H1 (cell line): ENCODE measurements around the gene CDKN2C. TPM values are rescaled to one million over a fixed set of nuclear protein-coding genes. Genes with fewer than 3 reads are reported as not detected.
A peak's percentile ranks its signal among the peaks of the same experiment; 100 is the strongest.

Experiments
- CTCF ChIA-PET: fragments of 300-600 bp; sonication (Branson Sonifier 250); formaldehyde crosslinking; loops from one replicate; lab custom pipeline; 2021; ENCODE audit not compliant: partially characterized antibody; lab: Charles Lee
- POLR2A ChIA-PET: fragments of 300-600 bp; sonication (Branson Sonifier 250); formaldehyde crosslinking; loops from one replicate; lab custom pipeline; 2021; ENCODE audit warnings: inconsistent platforms; ENCODE audit not compliant: partially characterized antibody; lab: Charles Lee
- DNase-seq, 2 experiments: peaks; one replicate each; pipeline versions ENCODE4 v3.0.0 to v3.0.0-alpha.2; 2010 to 2022; ENCODE audit warnings: low spot score in 2 of 2, low read depth in 1 of 2, mixed read lengths in 1 of 2
- FAIRE-seq: peaks from 2 replicates; lab custom pipeline; 2011; peaks lifted over from hg19 to GRCh38; lab: Jason Lieb, UNC
- H2AFZ ChIP-seq: 2 replicates; pipeline ENCODE4 v1.8.1; 2012; ENCODE audit warnings: low read length, inconsistent platforms
- H2AK5ac ChIP-seq: 2 replicates; pipeline ENCODE4 v1.6.1; 2013; ENCODE audit warnings: low read depth, low read length
- H2BK120ac ChIP-seq: replicated peaks from 2 replicates; pipeline ENCODE3; 2013; ENCODE audit warnings: low read depth, low read length, inconsistent platforms
- H2BK12ac ChIP-seq: 2 replicates; pipeline ENCODE4 v1.6.1; 2013; ENCODE audit warnings: low read depth, low read length
- H2BK15ac ChIP-seq: 2 replicates; pipeline ENCODE4 v1.6.1; 2013; ENCODE audit warnings: low read length
- H2BK20ac ChIP-seq: 2 replicates; pipeline ENCODE4 v1.6.1; 2013; ENCODE audit warnings: low read length
- H2BK5ac ChIP-seq: 2 replicates; pipeline ENCODE4 v1.6.1; 2013; ENCODE audit warnings: low read depth, low read length
- H3K14ac ChIP-seq: 2 replicates; pipeline ENCODE4 v1.6.1; 2013; ENCODE audit warnings: inconsistent platforms; ENCODE audit not compliant: insufficient read length
- H3K18ac ChIP-seq: 2 replicates; pipeline ENCODE4 v1.6.1; 2013; ENCODE audit warnings: low read length; ENCODE audit errors: extremely low read depth
- H3K23ac ChIP-seq: 2 replicates; pipeline ENCODE4 v1.6.1; 2013; ENCODE audit warnings: inconsistent platforms; ENCODE audit not compliant: insufficient read length
- H3K23me2 ChIP-seq: 2 replicates; pipeline ENCODE4 v1.6.1; 2013; ENCODE audit warnings: low read depth, low read length
- H3K27ac ChIP-seq: 2 replicates; pipeline ENCODE4 v1.6.1; 2011; ENCODE audit warnings: low read depth, low read length, inconsistent platforms
- H3K27me3 ChIP-seq, 4 experiments: replicated peaks in 1 of 4; 1 replicate in 1 of 4; 2 replicates in 3 of 4; pipeline versions ENCODE4 v1.6.1 to v1.8.1; 2011 to 2013; ENCODE audit warnings: low read length in 3 of 4, mild to moderate bottlenecking in 3 of 4, inconsistent platforms in 2 of 4, mixed read lengths in 2 of 4, moderate library complexity in 1 of 4; ENCODE audit not compliant: control insufficient read depth in 3 of 4, insufficient read depth in 3 of 4; ENCODE audit errors: extremely low read depth in 1 of 4
- H3K36me3 ChIP-seq, 4 experiments: 2 replicates each; pipeline versions ENCODE4 v1.6.1 to v1.8.1; 2011 to 2013; ENCODE audit warnings: mild to moderate bottlenecking in 4 of 4, low read length in 3 of 4, moderate library complexity in 2 of 4, control low read depth in 1 of 4, inconsistent platforms in 1 of 4; ENCODE audit not compliant: insufficient read depth in 4 of 4, control insufficient read depth in 2 of 4
- H3K4ac ChIP-seq: replicated peaks from 2 replicates; pipeline ENCODE3; 2013; ENCODE audit warnings: low read length, low read depth, mixed read lengths, inconsistent platforms; ENCODE audit not compliant: insufficient read length
- H3K4me1 ChIP-seq, 4 experiments: replicated peaks in 1 of 4; 1 replicate in 1 of 4; 2 replicates in 3 of 4; pipeline versions ENCODE4 v1.6.1 to v1.8.1; 2011 to 2013; ENCODE audit warnings: low read length in 3 of 4, inconsistent platforms in 2 of 4, mixed read lengths in 1 of 4; ENCODE audit not compliant: insufficient read depth in 4 of 4, control insufficient read depth in 3 of 4
- H3K4me2 ChIP-seq, 2 experiments: 2 replicates each; pipeline versions ENCODE4 v1.6.1 to v1.8.1; 2011 to 2013; ENCODE audit warnings: low read depth in 2 of 2, low read length in 2 of 2, control low read depth in 1 of 2, inconsistent platforms in 1 of 2, mild to moderate bottlenecking in 1 of 2; ENCODE audit not compliant: insufficient read depth in 1 of 2
- H3K4me3 ChIP-seq, 4 experiments: fragments of 200-600, 300-600 bp in 1 of 4; sonication (generic), shearing (Covaris generic), sonication (Bioruptor Twin) in 1 of 4; 2 replicates each; pipeline versions ENCODE4 v1.5.1 to v1.8.1; 2011 to 2016; ENCODE audit warnings: low read length in 4 of 4, low read depth in 3 of 4, control low read depth in 2 of 4, inconsistent platforms in 2 of 4, mild to moderate bottlenecking in 2 of 4, mixed read lengths in 1 of 4, moderate library complexity in 1 of 4; ENCODE audit not compliant: insufficient read depth in 2 of 4; ENCODE audit errors: extremely low read depth in 1 of 4
- H3K56ac ChIP-seq: replicated peaks from 2 replicates; pipeline ENCODE3; 2013; ENCODE audit warnings: low read depth, mild to moderate bottlenecking, mixed read lengths, low read length, inconsistent platforms; ENCODE audit not compliant: insufficient read length
- H3K79me1 ChIP-seq: 2 replicates; pipeline ENCODE4 v1.6.1; 2013; ENCODE audit warnings: low read depth, low read length, control low read depth
- H3K79me2 ChIP-seq, 2 experiments: 2 replicates each; pipeline versions ENCODE4 v1.6.1 to v1.8.1; 2012 to 2013; ENCODE audit warnings: low read length in 2 of 2, mild to moderate bottlenecking in 2 of 2, inconsistent platforms in 1 of 2; ENCODE audit not compliant: insufficient read depth in 2 of 2, control insufficient read depth in 1 of 2
- H3K9ac ChIP-seq, 4 experiments: replicated peaks in 1 of 4; 1 replicate in 1 of 4; 2 replicates in 3 of 4; pipeline versions ENCODE4 v1.6.1 to v1.8.1; 2011 to 2013; ENCODE audit warnings: low read depth in 3 of 4, low read length in 3 of 4, control low read depth in 2 of 4, mild to moderate bottlenecking in 2 of 4, moderate library complexity in 2 of 4, inconsistent platforms in 1 of 4; ENCODE audit errors: extremely low read depth in 1 of 4
- H3K9me3 ChIP-seq, 2 experiments: 2 replicates each; pipeline versions ENCODE4 v1.6.1 to v1.8.1; 2012 to 2013; ENCODE audit warnings: mild to moderate bottlenecking in 2 of 2, moderate library complexity in 2 of 2, control low read depth in 1 of 2, inconsistent platforms in 1 of 2, low read depth in 1 of 2, low read length in 1 of 2, mixed read lengths in 1 of 2; ENCODE audit not compliant: insufficient read depth in 2 of 2
- H4K20me1 ChIP-seq, 2 experiments: replicated peaks in 1 of 2; 2 replicates each; pipeline versions ENCODE3 to v1.8.1; 2011 to 2013; ENCODE audit warnings: inconsistent platforms in 2 of 2, low read length in 2 of 2, mild to moderate bottlenecking in 1 of 2; ENCODE audit not compliant: insufficient read depth in 2 of 2, control insufficient read depth in 1 of 2
- H4K5ac ChIP-seq: 2 replicates; pipeline ENCODE4 v1.6.1; 2013; ENCODE audit warnings: low read length, low read depth, mixed read lengths, inconsistent platforms; ENCODE audit not compliant: insufficient read length
- H4K8ac ChIP-seq: 2 replicates; pipeline ENCODE4 v1.8.0; 2013; ENCODE audit warnings: mild to moderate bottlenecking, moderate library complexity, low read length, inconsistent platforms; ENCODE audit not compliant: insufficient read depth; ENCODE audit errors: extremely low read depth
- H4K91ac ChIP-seq: replicated peaks from 2 replicates; pipeline ENCODE3; 2013; ENCODE audit warnings: low read length, mixed read lengths, inconsistent platforms; ENCODE audit not compliant: insufficient read length
- BACH1 ChIP-seq: IDR thresholded peaks from 2 replicates; pipeline ENCODE4 v1.6.1; 2012; ENCODE audit warnings: low read length, improper control_type of control experiment
- CBX5 ChIP-seq: fragments of 300-800, 300-1000 bp; sonication (generic); IDR thresholded peaks from 2 replicates; pipeline ENCODE4 v1.7.1; 2016; ENCODE audit warnings: antibody characterized with exemption, low read length, low read depth
- CBX8 ChIP-seq: fragments of 300-800, 300-1000 bp; sonication (generic); IDR thresholded peaks from 2 replicates; pipeline ENCODE4 v1.7.1; 2016; ENCODE audit warnings: low read depth, low read length, borderline replicate concordance
- CEBPB ChIP-seq: IDR thresholded peaks from 2 replicates; pipeline ENCODE4 v1.6.1; 2012; ENCODE audit warnings: low read depth, low read length
- KDM4A ChIP-seq: IDR thresholded peaks from one replicate; pipeline ENCODE4 v1.7.1; 2012; ENCODE audit warnings: low read depth, mild to moderate bottlenecking, moderate library complexity, low read length, inconsistent platforms; ENCODE audit not compliant: severe bottlenecking
- RAD21 ChIP-seq, 2 experiments: IDR thresholded peaks in 1 of 2; conservative IDR thresholded peaks in 1 of 2; 2 replicates each; pipeline ENCODE4 v1.6.1; 2011; ENCODE audit warnings: low read depth in 2 of 2, low read length in 2 of 2, improper control_type of control experiment in 1 of 2, inconsistent platforms in 1 of 2, mild to moderate bottlenecking in 1 of 2, moderate library complexity in 1 of 2
- RBBP5 ChIP-seq: IDR thresholded peaks from 2 replicates; pipeline ENCODE4 v1.7.1; 2012; ENCODE audit warnings: low read depth, mild to moderate bottlenecking, inconsistent platforms, low read length, moderate library complexity, borderline replicate concordance
- SIRT6 ChIP-seq: IDR thresholded peaks from one replicate; pipeline ENCODE4 v1.7.1; 2012; ENCODE audit warnings: low read length, inconsistent platforms
- WGBS, 2 experiments: shearing (Covaris generic) in 1 of 2; methylation state at CpG; one replicate each; pipeline versions ENCODE4 v1.1.6 to v1.1.7; 2013 to 2015; ENCODE audit warnings: low lambda C conversion rate in 2 of 2, mixed read lengths in 2 of 2, inconsistent platforms in 1 of 2, low coverage in 1 of 2, missing lambda C conversion rate in 1 of 2; ENCODE audit not compliant: insufficient replicate concordance in 2 of 2, insufficient coverage in 1 of 2, insufficient read length in 1 of 2; ENCODE audit errors: extremely low coverage in 1 of 2, missing lambda C conversion rate in 1 of 2; 5-methylcytosine and 5-hydroxymethylcytosine counted together
- polyA plus RNA-seq, 7 experiments: library from polyadenylated mRNA; depleted of rRNA in 3 of 7; stranded (reverse) in 5 of 7; unstranded in 2 of 7; fragments of >200 nt in 5 of 7; fragments of 200-250 nt in 2 of 7; gene quantifications; 1 replicate in 5 of 7; 2 replicates in 1 of 7; 4 replicates in 1 of 7; pipeline versions ENCODE4 v1.2.1 to v1.2.3, GENCODE V29; 2011 to 2013; ENCODE audit warnings: missing spikeins in 2 of 7, mixed read lengths in 2 of 7
- total RNA-seq: library from RNA; stranded (reverse); fragmentation: NEBNext Ultra II Directional; extraction: Animal tissue kit (Norgen Biotek cat#: 25700); gene quantifications from 2 replicates; pipeline ENCODE4 v1.2.1, GENCODE V29; 2021
- TF ChIP-seq, protein P1 (sequence below): IDR thresholded peaks from 2 replicates; pipeline ENCODE4 v1.6.1; 2011; ENCODE audit warnings: low read depth, mild to moderate bottlenecking, low read length; ENCODE audit not compliant: insufficient read depth

CDKN2C gene
- total and polyA plus RNA-seq, 2 of the 8 experiments (the other 6 are each of a cell fraction or from before 2014, with no cell fraction given), result not detected

DNA sequence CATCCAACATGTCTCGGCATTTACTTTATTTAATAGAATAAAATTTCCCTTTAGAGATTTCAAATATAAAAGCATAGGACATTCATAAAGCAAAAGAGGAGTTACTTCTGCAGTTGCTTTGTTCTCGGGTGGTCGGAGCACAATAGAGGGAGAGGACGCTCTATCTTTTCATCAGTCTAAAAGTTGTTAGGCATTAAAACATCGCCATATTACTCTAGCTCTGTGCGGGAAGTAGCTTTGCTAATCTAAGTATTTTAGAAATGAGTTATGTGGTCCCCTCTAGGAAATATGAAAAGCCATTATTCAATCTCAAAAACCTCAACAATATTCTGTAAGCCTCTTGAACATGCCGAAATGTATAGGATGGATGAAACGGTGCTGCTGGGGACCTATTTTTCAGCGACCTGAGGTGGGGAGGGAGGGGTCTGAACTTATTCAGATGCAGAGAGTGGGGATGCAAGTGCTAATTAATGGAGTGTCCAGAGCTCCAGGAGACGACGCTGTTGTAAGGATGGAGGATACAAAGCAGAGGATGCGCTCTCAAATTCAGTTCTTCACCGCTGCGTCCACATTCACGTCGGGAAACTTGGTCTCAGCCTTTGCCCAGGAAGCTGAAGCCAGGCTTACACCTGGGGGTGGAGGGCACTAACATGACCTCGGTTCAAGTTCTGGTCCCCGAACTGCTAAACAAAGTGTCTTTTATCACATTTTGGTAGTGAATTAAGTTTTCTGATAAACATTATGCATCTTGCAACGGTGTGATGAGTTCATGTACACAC lies 6.3 kb downstream of the CDKN2C start:
- peaks cover 3% of the 10 kb centered on the region; the same call in 1 of the 2 replicates for H3K23me2 ChIP-seq
- FAIRE-seq (peak; percentile 42), DNase-seq (peak in 1 of 2 experiments; percentile 55)
- no peak overlapping the region for H2AK5ac ChIP-seq
- no peaks in the 10 kb centered on the region for H3K36me3 ChIP-seq
- H3K18ac ChIP-seq, result no peak overlapping the region
- no peak overlapping the region for H4K5ac ChIP-seq
- no peak overlapping the region for H3K27ac ChIP-seq
- no peaks in the 10 kb centered on the region for H3K9me3 ChIP-seq
- no peak overlapping the region for H4K8ac ChIP-seq
- 0 out of 2 replicates have a peak overlapping the region, but pooled peaks have one; percentile 35 for H2BK12ac ChIP-seq
- no peak overlapping the region for H2AFZ ChIP-seq
- no peak overlapping the region for H3K23ac ChIP-seq
- H2BK20ac ChIP-seq, result no peak overlapping the region
- H2BK120ac ChIP-seq, result no peak overlapping the region
- no peak overlapping the region for H2BK5ac ChIP-seq
- peaks cover 2 to 6% (median 4%) of the 10 kb centered on the region in 4 experiments; a peak in 5 of 7 replicates for H3K4me1 ChIP-seq
- H3K27me3 ChIP-seq, result peaks cover 46 to 98% (median 70%) of the 10 kb centered on the region in 4 experiments
- no peak overlapping the region for H3K14ac ChIP-seq
- no peak overlapping the region for H3K56ac ChIP-seq
- H2BK15ac ChIP-seq, result no peak overlapping the region
- H3K79me1 ChIP-seq, result no peaks in the 10 kb centered on the region
- POLR2A ChIA-PET, result no interaction called here
- CTCF ChIA-PET, result interaction anchor here (0.6 to 3.0 kb wide), 4 partner anchors 47 to 356 kb away, joined by 3 to 14 read pairs (median 3); no protein-coding TSS in a partner anchor
- H3K4me3 ChIP-seq, result peak overlapping the region in 3 of 4 experiments; percentile 10 to 67 (median 13); a peak in 4 of 8 replicates
- 4% methylated on average over 19 of the region's 19 CpGs; no CpG with 5 or more reads in 1 of the 2 experiments for WGBS, 2 experiments
- no peak overlapping the region for H3K9ac ChIP-seq
- H4K20me1 ChIP-seq, result peaks cover 8 to 9% of the 10 kb centered on the region in 2 experiments
- H3K4me2 ChIP-seq, result peak overlapping the region; percentile 54 to 74; a peak in 3 of 4 replicates
- no peaks in the 10 kb centered on the region for H3K79me2 ChIP-seq
- no peak overlapping the region for H3K4ac ChIP-seq
- H4K91ac ChIP-seq, result no peak overlapping the region
- TF ChIP-seq, protein P1, sequence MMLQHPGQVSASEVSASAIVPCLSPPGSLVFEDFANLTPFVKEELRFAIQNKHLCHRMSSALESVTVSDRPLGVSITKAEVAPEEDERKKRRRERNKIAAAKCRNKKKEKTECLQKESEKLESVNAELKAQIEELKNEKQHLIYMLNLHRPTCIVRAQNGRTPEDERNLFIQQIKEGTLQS, result no peak
- TF ChIP-seq RBBP5 (no peak), BACH1 (no peak), SIRT6 (no peak), CBX8 (no peak), CEBPB (no peak), KDM4A (no peak), RAD21 (IDR thresholded peaks at IDR 0.05 in 1 of 2, conservative IDR thresholded peaks at IDR 0.05 in 1 of 2; ENCODE audit: low read depth in 2 of 2, low read length in 2 of 2) (no peak), CBX5 (no peak)
